GM19025 (cell line): ENCODE measurements around the gene PRSS56.

ENCODE experiments used
- ATAC-seq: cut with Tn5 transposase; IDR thresholded peaks from one replicate; pipeline ENCODE4 v1.9.1; 2021; ENCODE audit warnings: mild to moderate bottlenecking, low read depth, moderate library complexity; ENCODE audit not compliant: unreplicated experiment

PRSS56 gene

DNA sequence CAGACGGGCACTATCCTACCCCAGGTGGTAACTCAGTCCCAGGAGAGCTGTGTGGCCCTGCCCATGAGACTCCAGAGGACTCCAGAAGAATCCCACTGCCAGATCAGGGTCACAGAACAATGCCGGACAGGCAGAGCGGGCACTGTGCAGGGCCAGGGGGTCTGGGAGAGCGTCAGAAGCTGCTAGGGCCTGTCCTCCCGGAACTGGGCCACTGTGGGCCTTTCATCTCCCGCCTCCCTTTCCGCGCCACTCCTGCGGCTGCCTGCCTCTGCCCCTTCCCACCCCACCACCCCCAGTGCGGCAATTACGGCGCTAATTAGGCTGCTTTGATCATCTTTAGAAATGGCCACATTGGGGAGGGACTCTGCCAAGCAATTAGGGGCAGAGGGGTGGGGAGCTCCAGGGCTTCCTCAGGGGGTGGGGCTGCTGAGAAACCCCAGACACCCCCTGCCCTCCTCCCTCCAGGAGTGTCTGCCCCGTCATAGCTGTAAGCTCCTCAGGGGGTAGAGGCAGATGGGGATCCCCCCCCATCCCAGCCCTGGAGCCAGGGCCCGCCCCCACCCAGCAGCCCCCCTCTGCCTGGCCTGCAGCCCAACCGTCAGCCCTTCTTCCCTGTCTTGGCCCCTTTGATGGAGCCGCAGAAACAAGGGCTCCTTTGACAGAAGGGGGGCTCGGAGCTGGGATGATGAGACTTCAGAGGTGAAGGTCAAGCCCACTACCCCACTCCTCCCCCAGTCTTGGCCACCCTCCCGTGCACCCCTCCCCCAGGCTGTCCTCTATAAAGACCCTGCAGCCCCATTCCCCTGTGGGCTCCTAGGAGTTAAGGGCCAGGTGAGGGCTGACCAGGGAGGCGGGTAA is at the start of gene PRSS56:
Gene PRSS56 (plus strand): TSS at position 808 of the 858 bp plus-strand sequence. CDS start 211 bp downstream, outside the sequence.
- no peak for ATAC-seq

DNA sequence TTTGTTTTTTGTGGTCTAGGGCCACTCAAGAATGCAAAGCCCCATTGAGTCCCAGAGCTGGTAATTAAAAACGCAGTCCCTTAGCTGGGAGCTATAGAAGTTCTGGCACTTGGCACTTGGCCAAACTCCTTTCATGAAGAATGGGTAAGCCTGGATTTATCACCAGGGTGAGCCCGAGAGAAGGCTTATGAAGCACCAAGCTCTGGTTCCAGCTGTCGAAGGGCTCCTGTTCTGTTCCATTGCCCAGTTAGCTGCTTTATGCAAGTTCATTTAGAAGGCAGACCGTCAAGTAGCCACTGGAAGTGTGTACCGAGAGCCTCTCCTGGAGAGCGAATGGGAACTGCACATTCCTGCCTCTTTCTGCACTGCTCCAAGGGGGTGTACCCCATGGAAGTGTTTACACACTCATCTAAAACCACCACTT is 46.7 kb upstream of the PRSS56 start:
- no peak for ATAC-seq

DNA sequence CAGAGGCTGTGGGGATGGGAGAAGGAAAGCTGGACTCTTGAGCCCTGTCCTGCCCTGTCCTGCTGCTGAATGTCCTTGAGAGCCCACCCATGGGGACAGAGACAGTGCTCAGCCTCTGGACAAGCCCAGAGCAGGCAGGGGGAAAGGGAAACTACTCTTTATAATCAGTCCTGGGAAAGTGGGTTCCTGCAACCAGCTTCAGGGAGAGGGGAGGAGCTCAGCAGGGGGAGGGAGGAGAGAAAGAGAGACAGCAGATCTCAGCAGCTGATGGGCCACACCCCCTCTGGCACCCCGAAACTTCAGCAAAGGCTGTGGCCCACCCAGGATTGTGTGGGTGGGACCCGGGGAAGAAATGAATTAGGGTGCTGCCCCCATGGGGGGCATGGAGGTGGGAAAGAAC is 44.1 kb upstream of the PRSS56 start:
- no peak for ATAC-seq

DNA sequence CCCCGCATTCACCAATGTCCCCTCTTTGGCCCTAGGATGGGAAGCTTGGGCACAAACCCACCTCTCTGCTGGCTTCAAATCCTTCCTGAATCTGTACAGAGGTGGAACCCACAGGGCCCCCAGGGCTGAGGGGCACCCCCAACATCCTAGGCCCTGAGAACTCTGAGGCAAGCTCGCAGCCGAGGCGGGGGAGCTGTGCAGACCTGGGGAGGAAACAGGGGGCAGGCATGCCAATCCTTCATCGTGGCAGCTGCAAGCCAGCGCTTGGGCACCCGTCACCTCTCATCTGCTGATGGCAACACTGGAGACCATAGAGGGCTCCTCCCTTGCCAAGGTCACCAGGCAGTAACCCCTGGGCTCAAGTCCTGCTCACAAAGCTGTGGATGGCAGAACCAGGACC is 43.4 kb upstream of the PRSS56 start:
- ATAC-seq, result no peak

DNA sequence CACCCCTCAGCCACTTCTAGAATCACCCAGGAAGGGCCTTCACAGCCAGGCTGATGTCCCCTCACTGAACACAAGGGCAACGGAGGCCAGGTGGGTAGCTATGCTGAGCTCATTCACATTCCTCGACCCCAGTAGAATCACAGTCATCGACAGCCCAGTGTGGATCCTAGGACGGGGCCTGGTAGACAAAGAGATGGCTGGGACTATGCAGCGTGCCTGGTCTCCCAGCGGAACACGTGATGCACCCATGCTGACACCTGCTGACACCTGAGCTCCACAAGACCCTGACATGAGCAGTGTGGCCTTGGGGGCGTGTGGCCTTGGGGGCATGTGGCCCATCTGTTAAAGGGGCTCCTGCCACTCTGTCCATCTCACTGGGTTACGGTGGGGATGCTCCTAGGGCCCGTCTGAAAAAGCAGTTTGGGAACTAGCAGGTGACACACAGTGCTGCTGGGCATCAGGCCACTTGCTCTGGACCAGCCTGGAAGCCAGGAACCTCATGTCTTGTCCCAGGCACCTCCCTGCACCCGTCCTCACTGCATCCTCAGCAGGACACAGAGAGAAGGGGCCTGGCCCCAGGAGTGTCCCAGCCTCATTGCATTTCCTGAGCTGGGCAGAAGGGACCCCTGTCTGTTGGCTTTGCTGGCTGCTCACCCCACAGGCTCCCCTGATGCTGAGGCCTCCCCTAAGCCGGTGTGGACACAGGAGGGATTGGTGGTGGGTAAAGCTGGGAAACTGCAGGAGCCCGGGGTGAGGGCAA is 42.3 kb upstream of the PRSS56 start:
- ATAC-seq, result no peak

DNA sequence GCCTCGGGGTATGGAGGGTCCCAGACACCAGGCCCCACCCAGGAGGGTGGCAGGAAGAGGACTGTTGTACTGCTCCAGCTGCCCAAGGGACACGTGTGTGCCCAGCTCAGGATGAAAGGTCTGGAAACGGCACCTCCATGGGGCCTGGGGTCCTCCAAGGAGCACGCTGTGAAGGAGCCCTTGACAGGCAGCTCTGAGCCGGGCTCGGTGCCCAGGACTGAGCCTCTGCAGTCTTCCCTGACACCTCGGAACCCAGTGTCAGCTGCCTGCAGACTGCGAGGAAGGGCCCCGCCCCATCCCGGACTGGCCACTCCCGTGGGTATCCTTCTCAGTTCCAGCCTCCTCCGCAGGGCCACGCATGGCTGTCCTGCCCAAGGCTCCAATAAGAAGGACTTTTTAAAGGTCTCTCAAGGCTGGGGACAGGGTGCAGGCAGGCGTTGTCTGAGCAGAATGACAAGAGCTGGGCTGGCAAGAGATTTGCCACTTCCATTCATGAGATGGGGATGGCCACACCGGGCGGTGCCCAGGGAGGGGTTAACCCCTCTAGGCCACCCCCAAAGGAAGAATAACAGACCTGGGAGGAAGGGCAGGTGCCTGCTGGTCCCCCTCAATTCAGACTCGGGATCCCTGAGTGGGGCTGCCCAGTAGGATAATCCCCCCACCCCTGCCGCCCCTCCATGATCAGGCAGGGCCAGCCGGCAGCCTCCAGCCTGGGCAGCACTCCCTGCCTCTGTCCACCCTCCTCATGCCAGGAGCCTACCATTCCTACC is 41.4 kb upstream of the PRSS56 start:
- no peak for ATAC-seq

DNA sequence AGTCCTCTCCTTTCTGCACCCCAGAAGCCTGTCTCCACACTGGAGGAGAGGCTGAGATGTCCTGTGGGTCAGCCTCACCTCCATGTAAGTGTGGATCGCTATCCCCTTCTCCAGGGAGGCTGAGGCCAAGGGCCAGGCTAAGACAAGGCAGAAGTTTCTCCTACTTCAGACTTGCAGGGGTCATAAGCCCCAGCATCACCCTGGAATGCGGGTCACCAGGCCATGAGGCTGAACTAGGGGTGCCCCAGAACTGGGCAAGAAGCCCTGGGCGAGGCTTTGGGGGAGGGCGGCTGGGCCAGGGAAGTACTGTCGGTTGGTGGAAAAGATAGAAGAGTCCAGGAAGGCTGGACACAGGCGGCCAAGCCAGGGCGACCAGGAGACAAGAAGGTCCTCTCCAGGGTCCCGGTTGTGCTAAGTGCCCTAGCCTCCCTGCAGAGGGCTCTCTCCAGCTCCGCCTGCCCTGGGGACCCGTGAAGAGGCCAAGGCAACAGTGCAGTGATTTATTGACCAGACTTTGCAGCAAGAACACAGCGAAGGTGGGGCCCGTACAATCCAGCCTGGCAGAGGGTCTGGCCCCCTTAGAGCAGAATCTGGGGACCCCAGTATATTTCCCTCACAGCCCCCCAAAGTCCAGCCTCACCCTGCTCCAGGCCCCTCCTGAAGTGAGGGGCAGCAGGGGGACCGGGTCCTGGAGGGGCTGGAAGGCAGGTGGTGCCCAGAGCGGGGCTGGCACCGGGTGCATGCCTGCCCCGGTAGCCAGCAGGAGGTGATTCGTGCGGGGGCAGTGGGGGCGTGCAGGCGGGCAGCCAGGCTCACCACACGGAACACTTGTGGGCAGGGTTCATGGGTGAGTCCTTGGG is 40.6 kb upstream of the PRSS56 start:
- no peak for ATAC-seq

DNA sequence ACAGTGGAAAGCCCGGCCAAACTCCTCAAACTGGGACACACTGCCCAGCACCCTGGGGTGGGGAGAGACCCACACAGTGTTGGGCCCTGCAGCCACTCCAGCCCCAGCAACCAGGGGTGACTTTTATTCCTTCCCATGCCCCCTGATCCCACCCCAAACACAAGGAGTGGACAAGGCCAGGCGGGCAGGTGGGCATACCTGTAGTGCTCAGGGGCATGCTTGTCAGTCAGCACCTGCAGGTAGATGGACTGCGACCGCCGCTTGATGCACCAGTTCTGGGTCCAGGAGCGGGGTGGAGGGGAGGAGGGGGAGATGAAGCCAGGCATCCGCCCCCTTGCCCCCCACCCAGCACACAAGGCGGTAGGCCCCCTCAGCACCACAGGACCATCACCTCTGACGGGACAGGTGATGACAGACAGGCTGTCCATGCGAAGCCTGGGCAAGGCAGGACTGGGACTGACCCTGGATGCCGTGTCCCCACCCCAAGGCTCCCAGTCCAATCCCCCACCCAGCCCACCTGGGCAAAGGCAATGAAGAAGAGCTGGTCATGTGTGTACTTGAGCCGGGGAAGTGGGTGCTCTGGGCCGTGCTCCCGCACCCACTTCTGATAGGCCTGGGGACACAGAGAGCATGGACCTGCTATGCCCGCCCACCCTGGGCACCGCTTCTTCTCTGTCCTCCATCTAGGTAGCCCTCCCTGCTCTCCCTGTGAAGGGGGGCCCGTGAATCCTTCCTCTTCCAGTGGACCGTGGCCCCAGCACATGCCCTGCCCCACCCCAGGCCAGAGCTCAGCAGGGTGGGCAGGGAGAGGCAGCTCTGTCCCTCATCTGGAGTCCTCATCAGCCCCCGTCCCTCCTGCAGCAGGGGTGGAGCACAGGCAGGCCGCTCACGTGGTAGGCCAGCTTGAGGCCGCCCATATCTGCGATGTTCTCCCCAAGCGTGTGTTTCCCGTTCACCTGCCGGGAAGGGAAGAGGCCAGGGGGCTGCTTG is 39.7 kb upstream of the PRSS56 start:
- no peak for ATAC-seq

DNA sequence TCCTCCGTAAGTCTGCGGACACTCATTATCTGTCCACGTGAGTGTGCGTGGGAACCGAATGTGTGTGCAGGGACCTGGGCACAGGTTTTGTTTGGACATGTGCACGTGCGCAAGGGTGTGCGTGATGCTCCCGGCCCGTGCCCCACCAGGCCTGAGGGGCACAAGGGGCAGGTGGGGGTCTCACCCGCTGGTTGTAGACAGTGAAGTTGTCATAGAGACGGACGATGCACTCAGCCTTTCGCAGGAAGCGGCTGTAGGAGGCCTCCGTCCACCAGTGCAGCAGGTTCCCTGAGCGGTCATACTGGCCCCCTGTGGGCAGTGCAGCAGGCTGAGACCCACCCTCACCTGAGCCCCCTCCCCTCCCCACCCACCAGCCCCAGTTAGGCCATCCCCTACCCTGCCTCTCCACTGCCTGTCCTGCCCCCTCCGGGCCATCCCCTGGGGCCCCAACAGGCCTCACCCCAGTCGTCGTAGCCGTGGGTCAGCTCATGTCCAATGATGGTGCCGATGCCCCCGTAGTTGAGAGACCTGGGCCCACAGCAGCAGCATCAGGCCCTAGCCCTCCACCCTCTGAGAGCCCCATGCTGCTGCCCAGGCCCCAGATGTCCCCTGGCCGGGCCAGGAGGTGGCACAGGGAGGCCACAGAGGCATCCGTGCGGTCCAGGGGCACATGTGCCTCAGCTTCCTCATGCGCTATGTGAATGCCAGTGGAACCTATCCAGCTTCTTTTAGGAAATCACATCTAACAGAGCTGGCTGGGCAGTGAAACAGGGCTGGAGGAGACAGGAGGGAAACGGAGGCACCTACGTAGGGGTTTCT is 38.7 kb upstream of the PRSS56 start:
- no peak for ATAC-seq

DNA sequence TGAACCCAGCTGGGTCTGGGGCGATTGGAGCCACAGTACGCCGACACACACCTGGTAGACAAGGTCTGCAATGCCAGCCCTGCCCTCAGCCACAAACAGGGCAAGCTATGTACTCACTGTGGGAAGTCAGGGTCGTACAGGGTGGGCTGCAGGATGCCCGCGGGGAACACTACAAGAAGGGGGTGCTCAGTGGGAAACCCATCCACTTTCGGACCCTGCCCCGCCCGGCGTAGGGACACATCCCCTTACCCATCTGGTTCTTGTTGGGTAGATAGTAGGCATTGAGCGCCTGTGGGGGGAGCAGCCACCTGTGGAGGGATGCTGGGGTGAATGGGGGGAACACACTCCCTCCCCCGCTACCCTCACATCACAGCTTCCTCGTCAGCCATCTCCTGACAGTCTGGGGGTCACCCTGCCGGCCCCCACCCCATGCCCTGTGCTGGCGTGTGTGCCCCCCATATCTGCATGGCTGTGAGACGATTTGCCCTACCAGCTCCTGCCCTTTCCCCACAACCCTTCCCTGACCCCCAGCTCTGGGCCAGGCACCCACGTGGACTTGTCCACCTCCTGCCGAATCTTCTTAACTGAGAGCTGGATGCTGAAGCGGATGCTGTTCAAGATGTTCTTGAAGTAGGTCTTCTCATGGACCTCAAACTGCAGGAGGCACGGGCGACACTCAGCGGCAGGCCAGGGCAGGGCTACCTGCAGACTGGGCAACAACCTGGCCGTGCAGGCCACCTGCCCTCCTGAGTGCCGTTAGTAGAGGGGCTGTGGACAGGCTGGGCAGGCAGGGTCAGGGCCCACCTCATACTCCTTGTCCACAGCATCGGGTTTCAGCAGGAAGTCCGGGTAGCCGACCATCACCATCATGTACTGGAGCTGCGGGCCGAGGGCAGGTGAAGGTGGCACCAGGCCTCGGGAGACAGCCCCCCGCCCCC is 37.6 kb upstream of the PRSS56 start:
- ATAC-seq, result no peak

DNA sequence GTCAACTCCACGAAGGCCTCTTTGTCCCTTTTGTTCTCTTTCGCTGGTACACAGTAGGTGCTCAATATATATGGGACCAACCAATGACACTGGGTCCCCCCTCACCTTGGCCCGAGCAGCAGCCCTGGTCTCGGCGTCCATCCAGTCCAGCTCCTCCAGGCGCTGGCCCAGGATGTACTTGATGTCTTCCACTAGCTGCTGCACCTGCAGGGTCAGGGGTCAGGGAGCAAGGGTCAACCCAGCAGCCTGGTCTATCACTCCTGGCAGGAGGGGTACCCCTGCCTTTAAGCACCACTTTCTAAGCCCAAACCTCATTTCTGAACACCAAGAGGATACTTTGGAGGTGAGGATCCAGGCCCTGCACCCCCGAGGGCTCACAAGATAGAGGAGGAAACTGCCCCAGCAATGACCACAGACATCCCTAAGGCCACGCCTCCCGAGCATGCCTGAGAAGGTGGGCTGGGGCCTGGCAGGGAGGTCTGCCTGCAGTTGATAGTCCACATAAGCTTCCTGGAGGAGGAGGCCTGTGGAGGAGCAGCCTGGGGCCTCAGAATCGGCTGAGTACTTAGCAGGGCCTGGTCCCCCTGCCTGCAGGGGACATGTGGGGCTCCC is 36.8 kb upstream of the PRSS56 start:
- ATAC-seq, result no peak

DNA sequence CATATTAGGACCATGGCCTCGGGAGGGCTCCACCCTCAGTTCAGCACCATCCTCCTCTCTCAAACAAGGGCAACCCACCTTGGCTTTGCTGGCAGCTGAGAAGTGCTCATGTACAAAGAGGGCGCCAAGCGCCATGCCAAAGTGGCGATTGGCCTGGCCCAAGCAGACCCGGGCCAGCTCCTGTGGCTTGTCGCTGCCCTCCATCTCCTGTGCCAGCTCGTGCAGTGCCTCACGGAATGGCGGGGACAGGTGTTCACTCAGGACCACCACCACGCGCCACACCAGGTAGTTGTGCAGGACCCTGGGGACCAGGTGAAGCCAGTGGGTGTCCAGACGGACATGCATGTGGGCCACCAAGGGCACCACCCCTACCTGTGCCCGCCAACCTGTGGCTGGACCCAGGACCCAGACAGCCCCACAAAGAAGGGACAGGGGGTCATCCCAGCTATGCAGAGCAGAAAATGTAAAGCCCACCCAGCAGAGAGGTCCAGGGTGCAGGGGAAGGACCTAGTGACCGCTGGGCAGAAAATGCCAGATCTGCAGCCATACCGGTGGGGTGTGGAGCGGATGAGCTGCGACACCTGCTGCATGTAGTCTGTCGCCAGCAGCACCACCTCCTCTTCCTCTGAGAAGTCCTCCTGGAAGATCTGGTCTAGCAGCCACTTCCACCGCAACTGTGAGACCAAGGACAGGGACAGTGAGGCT is 36.1 kb upstream of the PRSS56 start:
- no peak for ATAC-seq

DNA sequence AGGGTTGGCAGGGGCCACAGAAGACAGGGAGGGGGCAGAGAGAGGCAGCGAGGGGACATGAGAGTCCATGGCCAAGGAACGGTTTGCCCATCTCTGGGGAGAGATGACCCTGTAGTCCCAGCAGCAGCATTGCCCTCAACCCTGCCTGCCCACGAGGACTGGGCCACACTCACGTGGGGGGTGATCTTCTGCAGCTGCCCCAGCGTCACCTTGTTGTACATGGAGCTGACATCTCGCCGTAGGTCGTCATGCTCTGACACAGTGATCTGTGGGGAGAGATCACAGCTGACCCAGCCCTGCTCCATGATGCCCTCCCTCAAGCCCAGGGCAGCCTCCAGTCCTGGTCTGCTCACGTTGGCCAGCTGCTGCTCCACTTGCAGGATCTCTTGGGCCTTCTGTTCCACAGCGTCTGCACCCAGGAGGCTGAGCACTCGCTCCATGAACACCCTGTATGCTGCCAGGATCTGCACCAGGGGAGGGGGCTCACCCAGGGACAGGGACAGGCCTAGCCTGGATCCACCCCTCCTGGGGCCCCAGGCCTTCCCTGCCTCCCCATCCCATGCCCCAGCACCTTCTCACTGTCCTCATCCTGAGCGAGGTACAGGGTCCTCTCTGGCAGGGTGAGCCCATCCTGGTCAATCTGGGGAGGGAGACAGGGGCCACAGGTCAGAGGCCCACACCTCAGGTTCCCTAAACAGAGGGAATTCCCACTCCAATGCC is 35.4 kb upstream of the PRSS56 start:
- no peak for ATAC-seq

DNA sequence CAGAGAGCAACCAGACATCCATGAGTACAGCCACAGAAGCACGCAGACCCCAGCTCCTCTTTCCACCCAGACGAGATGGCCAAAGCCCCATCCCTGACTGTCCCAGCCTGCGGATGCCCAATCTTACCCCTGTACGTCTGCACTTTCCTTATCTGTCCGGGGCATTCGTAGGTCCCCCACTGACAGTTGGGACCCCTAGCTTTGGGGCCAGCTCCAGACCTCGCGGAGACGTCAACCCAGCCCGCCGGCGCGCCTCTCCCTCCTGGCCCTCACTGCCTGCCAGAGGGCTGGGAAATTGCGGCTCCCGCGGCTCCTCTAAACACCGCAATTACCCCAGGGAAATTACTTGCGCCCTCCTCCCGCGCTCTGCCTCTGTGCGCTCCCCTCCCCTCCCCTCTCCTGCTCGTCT is 34.8 kb upstream of the PRSS56 start:
- no peak for ATAC-seq
